Right ventricle myocardium inferior (tissue), 1 donor: ENCODE results near the gene ITGB5. TPM values are rescaled to one million over a fixed set of nuclear protein-coding genes. Genes with fewer than 3 reads are reported as not detected.

Experiments
- ATAC-seq: fragments of 200-7000 bp; cut with Tn5 transposase; one replicate; pipeline ENCODE4 v1.9.1; 2020; ENCODE audit warnings: mild to moderate bottlenecking, moderate library complexity
- DNase-seq: peaks from one replicate; pipeline ENCODE4 v3.0.0; 2021; ENCODE audit errors: missing footprints
- intact Hi-C: fragments of 100-400 bp; cut with DNase I; formaldehyde crosslinking; loops from one replicate; pipeline ENCODE4 v1.11.0; 2022
- total RNA-seq: library from RNA; stranded (reverse); fragmentation: NEBNext Ultra II Directional; extraction: Animal tissue kit (Norgen Biotek cat#: 25700); gene quantifications from one replicate; pipeline ENCODE4 v1.2.1, GENCODE V29; 2021
- donor health status: DM: no; HTN: yes; CAD: no; lungs with severe emphysema.

Gene ITGB5
- total RNA-seq, 1 donor from 2014 or later, result 109 TPM

- ATAC-seq, result peak; percentile 44
- intact Hi-C loops, result loop anchor here (2.0 to 5.0 kb wide), 2 partner anchors 40 to 115 kb away; partner anchors contain the start of gene ITGB5
- no peak for DNase-seq
Measured at GRCh38 chr3:124772081-124772831, 114.9 kb downstream of the ITGB5 start.

DNA sequence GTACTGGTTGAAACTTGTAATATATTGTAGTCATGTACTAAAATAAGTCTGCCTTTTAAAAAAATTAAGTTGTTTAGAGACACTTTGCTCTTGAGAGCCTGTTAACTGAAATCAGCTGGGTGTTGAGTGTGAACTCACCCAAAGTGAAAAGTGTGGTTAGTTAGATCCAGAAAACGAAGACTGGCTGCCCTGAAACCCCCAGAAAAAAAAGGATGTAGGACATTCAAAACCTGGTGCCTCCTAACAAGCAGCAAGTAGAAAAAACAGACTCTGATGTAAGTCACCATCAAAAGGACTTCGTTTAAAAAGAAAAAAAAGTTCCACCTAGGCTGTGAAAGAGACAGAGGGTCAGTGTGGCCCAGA, 116.1 kb downstream of the ITGB5 start:
- ATAC-seq (no peak), DNase-seq (no peak)
- intact Hi-C loops, result loop anchor here (5.0 kb wide), 1 partner anchor 41 kb away; no protein-coding TSS in a partner anchor

DNA sequence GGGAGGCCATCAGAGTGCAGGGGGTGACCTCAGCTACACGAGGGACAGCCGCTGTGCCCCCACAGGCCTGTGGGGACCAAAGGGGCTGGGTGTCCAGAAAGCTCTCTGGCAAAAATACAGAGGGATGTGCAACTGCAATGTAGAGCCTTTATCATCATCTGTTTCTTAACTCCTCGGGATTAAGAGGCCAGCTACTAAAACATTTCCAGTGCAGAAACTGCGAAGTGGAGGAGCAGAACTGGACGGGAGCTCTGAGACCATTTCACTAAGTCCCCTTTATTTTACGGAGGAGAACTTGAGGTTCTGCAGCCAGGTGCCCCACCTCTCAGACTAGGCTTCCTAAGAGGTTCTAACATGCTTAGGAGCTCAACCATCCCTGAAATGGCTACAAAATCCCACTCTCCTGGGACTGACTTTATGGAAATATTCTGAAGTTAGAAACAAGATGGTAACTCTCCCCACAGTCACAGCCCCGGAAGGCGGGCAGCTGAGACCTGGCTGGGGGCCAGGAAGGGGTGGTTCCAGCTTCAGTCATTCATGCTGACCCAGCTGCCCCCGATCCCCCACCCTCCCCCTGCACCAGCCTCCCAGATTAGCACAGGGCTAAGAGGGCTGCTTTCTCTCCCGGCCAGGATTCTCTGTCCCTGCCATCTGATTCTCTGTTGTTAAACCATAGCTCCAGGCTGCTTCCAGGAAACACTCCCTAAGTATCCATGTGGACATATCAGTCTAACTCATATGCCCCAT, 116.7 kb downstream of the ITGB5 start:
- intact Hi-C loops, result loop anchor here (5.0 kb wide), 1 partner anchor 42 kb away; no protein-coding TSS in a partner anchor
- ATAC-seq, result peak; percentile 58
- DNase-seq, result no peak

DNA sequence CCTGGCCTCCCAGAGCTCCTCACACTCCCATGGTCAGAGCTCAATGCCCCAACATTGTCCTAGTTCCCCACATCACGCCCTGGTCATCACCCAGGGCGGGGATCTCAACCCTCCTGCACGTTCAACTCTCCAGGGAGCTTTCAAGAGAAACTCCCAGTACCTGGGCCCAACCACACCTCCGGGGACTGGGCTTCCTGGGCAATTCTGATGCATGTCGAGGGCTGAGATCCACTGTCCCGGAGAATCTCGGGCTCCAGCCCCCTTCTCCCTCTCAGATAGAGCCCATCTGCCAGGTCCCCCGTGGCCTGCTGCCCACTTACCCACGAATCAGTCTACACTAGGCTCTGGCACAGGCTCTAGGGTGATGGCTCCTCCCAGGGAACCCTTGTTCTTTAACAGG, 117.7 kb downstream of the ITGB5 start:
- intact Hi-C loops, result no loop called here
- ATAC-seq, result no peak
- no peak for DNase-seq

GRCh38 chr3:124768812-124769211, 118.4 kb downstream of the ITGB5 start:
- DNase-seq (no peak), ATAC-seq (no peak)
- intact Hi-C loops, result no loop called here

- intact Hi-C loops, result no loop called here
- ATAC-seq, result no peak
- no peak for DNase-seq
Measured at GRCh38 chr3:124767691-124768090, 119.5 kb downstream of the ITGB5 start.

GRCh38 chr3:124767264-124767663, 119.9 kb downstream of the ITGB5 start:
- intact Hi-C loops, result no loop called here
- ATAC-seq (no peak), DNase-seq (no peak)

GRCh38 chr3:124766113-124767095, 120.8 kb downstream of the ITGB5 start:
- DNase-seq, result no peak
- intact Hi-C loops, result no loop called here
- no peak for ATAC-seq

DNA sequence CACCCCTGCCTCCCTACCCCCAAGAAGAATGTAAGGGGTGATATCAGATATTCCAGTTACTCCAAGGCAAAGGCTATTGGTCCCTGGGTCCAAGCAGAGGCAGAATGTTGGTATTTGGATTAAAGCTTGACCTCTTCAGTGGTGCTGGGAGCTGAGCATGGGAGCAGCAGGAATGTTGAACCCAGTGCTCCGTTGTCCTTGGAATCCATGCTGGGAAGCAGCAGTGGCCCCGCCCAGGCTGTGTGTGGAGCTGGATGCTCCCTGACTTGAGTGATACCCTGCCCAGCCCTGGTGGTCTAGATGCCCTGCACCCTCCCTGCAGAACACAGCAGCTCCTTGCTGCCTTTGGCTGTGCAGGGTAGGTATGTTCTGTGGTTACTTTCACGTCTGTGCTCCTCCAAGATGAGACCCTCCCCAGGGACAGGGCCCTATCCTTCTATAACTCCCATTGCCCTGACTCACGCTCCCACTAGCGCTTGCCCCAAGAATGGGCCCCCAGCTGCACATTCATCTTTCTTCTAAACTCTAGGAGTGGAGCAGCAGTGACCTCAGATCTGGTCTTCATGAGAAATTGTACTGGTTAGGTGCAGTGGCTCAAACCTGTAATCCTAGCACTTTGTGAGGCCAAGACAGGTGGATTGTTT, 121.8 kb downstream of the ITGB5 start:
- no peak for DNase-seq
- intact Hi-C loops, result no loop called here
- ATAC-seq, result no peak

DNA sequence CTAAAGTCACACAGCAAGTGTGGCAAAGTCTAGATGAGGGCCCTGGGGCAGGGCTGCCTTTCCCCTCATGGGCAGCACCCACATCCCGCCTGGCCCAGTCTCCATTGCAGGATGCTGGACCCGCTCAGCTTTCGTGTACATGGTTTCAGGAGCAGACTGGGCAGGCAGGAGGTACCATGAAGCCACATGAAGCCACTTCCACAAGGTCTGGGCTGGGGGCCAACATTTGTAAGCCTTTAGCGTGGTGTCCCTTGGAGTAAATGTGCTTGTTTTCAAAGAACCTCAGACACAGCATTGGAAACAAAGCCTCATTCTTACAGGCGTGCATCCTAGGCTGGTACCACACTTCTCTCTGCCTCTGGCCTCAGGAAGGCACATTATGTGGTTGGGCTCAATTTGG, 122.4 kb downstream of the ITGB5 start:
- intact Hi-C loops, result loop anchor here (5.0 kb wide), 2 partner anchors 38 to 403 kb away; no protein-coding TSS in a partner anchor
- DNase-seq (no peak), ATAC-seq (no peak)

GRCh38 chr3:124763644-124764358, 123.4 kb downstream of the ITGB5 start:
- ATAC-seq (no peak), DNase-seq (no peak)
- intact Hi-C loops, result loop anchor here (5.0 kb wide), 2 partner anchors 38 to 404 kb away; no protein-coding TSS in a partner anchor

DNA sequence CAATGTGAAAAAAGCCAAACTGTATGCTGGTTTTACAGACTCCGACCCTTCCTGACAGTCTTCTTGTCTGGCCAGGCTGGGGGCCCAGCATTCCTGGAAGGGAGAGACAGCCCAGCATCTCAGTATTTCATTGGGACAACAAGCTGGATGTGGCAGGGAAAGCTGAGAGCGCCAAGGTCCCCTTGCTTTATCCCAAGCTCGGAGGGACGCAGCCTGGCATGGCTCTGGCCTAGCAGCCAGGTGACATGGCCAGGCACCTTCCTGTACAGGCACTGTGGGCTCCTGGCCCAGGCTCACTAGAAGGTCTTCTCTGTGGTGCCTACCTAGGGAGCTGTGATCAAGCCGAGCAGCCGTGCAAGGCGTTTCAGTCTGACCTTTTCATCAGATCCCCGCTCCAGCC, 124.0 kb downstream of the ITGB5 start:
- intact Hi-C loops, result loop anchor here (5.0 kb wide), 2 partner anchors 39 to 404 kb away; no protein-coding TSS in a partner anchor
- DNase-seq, result no peak
- ATAC-seq, result no peak

GRCh38 chr3:124762661-124763011, 124.5 kb downstream of the ITGB5 start:
- ATAC-seq (no peak), DNase-seq (no peak)
- intact Hi-C loops, result loop anchor here (5.0 kb wide), 2 partner anchors 40 to 405 kb away; no protein-coding TSS in a partner anchor

GRCh38 chr3:124761935-124762660, 125.1 kb downstream of the ITGB5 start:
- intact Hi-C loops, result loop anchor here (1.0 to 5.0 kb wide), 3 partner anchors 40 to 405 kb away; no protein-coding TSS in a partner anchor
- ATAC-seq (no peak), DNase-seq (no peak)

DNA sequence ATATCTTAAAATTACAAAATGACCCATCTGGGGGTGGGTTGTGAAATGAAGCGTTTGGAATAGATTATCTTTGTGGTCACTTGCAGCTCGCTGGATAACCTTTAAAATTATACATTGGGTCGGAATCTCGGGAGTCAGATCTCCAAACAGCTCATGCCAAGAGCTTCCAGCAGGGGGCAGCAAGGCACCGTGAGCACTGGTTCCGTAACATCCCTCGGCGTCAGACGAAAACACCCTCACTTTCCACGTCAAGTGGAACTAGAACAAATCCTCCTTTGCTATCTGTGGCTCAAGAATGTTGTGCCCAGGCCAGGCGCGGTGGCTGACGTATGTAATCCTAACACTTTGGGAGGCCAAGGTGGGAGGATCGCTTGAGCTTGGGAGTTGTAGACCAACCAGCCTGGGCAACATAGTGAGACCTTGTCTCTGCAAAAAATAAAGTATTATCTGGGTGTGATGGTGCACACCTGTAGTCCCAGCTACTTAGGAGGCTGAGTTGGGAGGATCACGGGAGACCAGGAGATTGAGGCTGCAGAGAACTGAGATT, 125.8 kb downstream of the ITGB5 start:
- ATAC-seq, result peak; percentile 88
- intact Hi-C loops, result loop anchor here (1.0 to 5.0 kb wide), 3 partner anchors 41 to 406 kb away; no protein-coding TSS in a partner anchor
- peak; percentile 92 for DNase-seq

GRCh38 chr3:124760601-124761000, 126.6 kb downstream of the ITGB5 start:
- ATAC-seq (peak; percentile 77), DNase-seq (no peak)
- intact Hi-C loops, result loop anchor here (5.0 kb wide), 2 partner anchors 42 to 407 kb away; no protein-coding TSS in a partner anchor
